HL-60 (cell line): ENCODE measurements around the gene PTPN9.

Experiments used
- DNase-seq, 2 experiments: peaks; one replicate each; pipeline ENCODE4 v3.0.0-alpha.2; 2010 to 2020; ENCODE audit warnings: low read depth in 1 of 2, low spot score in 1 of 2
- H3K27ac ChIP-seq: fragments of 250-450 bp; sonication (Bioruptor Pico); replicated peaks from 2 replicates; pipeline ENCODE4 v1.5.1; 2020; ENCODE audit warnings: mild to moderate bottlenecking, moderate library complexity
- H3K27me3 ChIP-seq: fragments of 250-450 bp; sonication (Bioruptor Pico); 2 replicates; pipeline ENCODE4 v1.5.1; 2021; ENCODE audit warnings: mild to moderate bottlenecking, moderate library complexity; ENCODE audit not compliant: insufficient read depth, poor library complexity, severe bottlenecking
- H3K4me3 ChIP-seq: replicated peaks from 2 replicates; pipeline ENCODE4 v1.5.1; 2011; ENCODE audit warnings: mild to moderate bottlenecking, control low read depth, low read length; ENCODE audit not compliant: insufficient read depth
- GABPA ChIP-seq: IDR thresholded peaks from 2 replicates; pipeline ENCODE4 v1.6.1; 2012; ENCODE audit warnings: low read depth
- POLR2AphosphoS5 ChIP-seq: IDR thresholded peaks from 2 replicates; pipeline ENCODE4 v1.6.1; 2012; ENCODE audit warnings: low read depth
- SPI1 ChIP-seq: IDR thresholded peaks from 2 replicates; pipeline ENCODE4 v1.6.1; 2012; ENCODE audit warnings: low read depth, mild to moderate bottlenecking, borderline replicate concordance
- TF ChIP-seq, protein P1 (sequence below): IDR thresholded peaks from one replicate; pipeline ENCODE4 v1.5.1; 2011; ENCODE audit warnings: low read length, control low read depth, inconsistent platforms; ENCODE audit not compliant: insufficient read depth
- TF ChIP-seq, protein P2 (sequence below): IDR thresholded peaks from 2 replicates; pipeline ENCODE4 v1.6.1; 2012; ENCODE audit warnings: low read depth; ENCODE audit not compliant: insufficient replicate concordance

Gene PTPN9

DNA sequence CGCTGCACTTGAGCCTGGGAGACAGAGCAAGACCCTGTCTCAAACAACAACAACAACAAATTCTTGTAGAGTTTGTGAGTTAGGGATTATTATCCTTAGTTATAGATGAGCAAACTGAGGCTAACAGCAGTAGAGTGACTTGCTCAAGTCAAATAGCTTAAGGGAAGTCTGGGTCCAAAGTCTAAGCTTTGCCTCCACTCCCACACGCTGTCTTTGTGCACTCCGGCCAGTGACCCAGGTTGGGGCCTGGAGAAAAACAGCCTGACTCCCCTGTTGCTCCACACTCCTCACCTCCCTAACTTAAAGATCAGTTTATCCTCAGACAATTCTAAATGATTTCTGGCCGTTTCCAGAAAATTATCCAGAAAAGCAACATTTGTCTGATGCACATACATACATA is 118.5 kb downstream of the PTPN9 start:
- DNase-seq: no peak
- Histone ChIP-seq H3K27ac (no peak overlapping the region), H3K4me3 (no peak overlapping the region), H3K27me3 (no peaks in the 10 kb centered on the region)
- TF ChIP-seq, protein P1, sequence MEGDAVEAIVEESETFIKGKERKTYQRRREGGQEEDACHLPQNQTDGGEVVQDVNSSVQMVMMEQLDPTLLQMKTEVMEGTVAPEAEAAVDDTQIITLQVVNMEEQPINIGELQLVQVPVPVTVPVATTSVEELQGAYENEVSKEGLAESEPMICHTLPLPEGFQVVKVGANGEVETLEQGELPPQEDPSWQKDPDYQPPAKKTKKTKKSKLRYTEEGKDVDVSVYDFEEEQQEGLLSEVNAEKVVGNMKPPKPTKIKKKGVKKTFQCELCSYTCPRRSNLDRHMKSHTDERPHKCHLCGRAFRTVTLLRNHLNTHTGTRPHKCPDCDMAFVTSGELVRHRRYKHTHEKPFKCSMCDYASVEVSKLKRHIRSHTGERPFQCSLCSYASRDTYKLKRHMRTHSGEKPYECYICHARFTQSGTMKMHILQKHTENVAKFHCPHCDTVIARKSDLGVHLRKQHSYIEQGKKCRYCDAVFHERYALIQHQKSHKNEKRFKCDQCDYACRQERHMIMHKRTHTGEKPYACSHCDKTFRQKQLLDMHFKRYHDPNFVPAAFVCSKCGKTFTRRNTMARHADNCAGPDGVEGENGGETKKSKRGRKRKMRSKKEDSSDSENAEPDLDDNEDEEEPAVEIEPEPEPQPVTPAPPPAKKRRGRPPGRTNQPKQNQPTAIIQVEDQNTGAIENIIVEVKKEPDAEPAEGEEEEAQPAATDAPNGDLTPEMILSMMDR: no peak
- no peak for TF ChIP-seq GABPA
- TF ChIP-seq, protein P2, sequence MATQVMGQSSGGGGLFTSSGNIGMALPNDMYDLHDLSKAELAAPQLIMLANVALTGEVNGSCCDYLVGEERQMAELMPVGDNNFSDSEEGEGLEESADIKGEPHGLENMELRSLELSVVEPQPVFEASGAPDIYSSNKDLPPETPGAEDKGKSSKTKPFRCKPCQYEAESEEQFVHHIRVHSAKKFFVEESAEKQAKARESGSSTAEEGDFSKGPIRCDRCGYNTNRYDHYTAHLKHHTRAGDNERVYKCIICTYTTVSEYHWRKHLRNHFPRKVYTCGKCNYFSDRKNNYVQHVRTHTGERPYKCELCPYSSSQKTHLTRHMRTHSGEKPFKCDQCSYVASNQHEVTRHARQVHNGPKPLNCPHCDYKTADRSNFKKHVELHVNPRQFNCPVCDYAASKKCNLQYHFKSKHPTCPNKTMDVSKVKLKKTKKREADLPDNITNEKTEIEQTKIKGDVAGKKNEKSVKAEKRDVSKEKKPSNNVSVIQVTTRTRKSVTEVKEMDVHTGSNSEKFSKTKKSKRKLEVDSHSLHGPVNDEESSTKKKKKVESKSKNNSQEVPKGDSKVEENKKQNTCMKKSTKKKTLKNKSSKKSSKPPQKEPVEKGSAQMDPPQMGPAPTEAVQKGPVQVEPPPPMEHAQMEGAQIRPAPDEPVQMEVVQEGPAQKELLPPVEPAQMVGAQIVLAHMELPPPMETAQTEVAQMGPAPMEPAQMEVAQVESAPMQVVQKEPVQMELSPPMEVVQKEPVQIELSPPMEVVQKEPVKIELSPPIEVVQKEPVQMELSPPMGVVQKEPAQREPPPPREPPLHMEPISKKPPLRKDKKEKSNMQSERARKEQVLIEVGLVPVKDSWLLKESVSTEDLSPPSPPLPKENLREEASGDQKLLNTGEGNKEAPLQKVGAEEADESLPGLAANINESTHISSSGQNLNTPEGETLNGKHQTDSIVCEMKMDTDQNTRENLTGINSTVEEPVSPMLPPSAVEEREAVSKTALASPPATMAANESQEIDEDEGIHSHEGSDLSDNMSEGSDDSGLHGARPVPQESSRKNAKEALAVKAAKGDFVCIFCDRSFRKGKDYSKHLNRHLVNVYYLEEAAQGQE: no peak
- no peak for TF ChIP-seq SPI1
- TF ChIP-seq POLR2AphosphoS5: no peak

DNA sequence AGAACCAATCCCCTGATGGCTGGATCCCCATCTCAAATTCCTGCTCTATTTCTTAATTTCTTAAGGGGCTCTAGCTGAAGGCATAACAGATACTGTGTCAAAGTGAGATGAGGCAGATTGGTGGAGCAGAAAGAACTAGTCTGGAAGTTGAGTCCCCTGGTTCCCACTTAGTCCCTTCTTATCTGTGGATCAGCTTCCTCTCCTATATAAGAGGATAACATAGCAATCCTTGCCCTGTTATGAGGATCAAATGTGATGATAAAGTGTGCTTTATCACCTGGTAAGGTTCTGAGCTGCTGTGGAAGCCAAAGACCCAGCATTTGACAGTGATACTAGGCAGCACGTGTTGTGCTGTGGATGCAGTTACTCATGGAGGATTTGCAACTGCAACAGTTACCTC is 119.5 kb downstream of the PTPN9 start:
- no peak for DNase-seq
- TF ChIP-seq SPI1: no peak
- TF ChIP-seq, protein P1: no peak
- no peak for TF ChIP-seq GABPA
- TF ChIP-seq POLR2AphosphoS5: no peak
- TF ChIP-seq, protein P2: no peak
- H3K4me3 ChIP-seq: no peak overlapping the region
- no peak overlapping the region for H3K27ac ChIP-seq
- no peaks in the 10 kb centered on the region for H3K27me3 ChIP-seq

DNA sequence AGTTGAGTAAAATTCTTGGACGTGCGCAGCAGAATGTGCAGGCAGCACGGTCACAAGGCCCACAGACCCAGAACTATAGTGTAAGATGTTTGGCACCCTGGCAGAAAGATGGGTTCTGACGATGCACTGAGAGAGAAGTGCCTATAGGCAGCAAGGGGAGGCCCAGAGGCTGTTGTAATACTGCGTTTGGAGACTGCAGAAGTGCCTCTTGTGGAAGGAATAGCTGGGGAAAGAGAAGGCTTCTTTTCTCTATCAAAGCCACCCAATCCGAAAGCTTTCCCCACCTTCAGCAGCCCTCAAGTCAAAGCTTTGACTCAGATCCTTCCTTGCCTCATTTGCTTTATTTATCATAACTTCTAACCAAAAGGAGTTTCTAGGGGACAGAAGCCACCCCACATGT is 122.4 kb downstream of the PTPN9 start:
- Histone ChIP-seq H3K27ac (no peak overlapping the region; the same call in 1 of the 2 replicates), H3K4me3 (no peak overlapping the region), H3K27me3 (no peaks in the 10 kb centered on the region)
- TF ChIP-seq POLR2AphosphoS5 (no peak), SPI1 (no peak), GABPA (no peak)
- TF ChIP-seq, protein P2: no peak
- TF ChIP-seq, protein P1: no peak
- DNase-seq: peak in 1 of 2 experiments; percentile 75
